ENCODE results near the gene CENPX. TPM values are rescaled to one million over a fixed set of nuclear protein-coding genes. Genes with fewer than 3 reads are reported as not detected.

Gene CENPX
- polyA plus RNA-seq, 1 experiment, result 57.0 TPM

GRCh38 chr17:82037889-82038195, 15.2 kb upstream of the CENPX start:
- no peak for TF ChIP-seq CTCF (IDR thresholded peaks at IDR 0.05; ENCODE audit: insufficient read depth, low read depth, low read length)
- no peaks in the 10 kb centered on the region for H3K36me3 ChIP-seq (ENCODE audit: control insufficient read depth, insufficient read depth, low read length)
- no peak for DNase-seq (ENCODE audit: low read depth)
- H3K27me3 ChIP-seq (ENCODE audit: control insufficient read depth, insufficient read depth, low read length), result no peaks in the 10 kb centered on the region
- ChIA-PET CTCF (interaction anchor here (0.6 to 5.0 kb wide), 25 partner anchors 8 to 229 kb away, joined by 3 to 23 read pairs (median 3); partner anchors contain the start of genes CENPX, LRRC45 and NOTUM), POLR2A (interaction anchor here (0.5 to 0.7 kb wide), 3 partner anchors 15 to 187 kb away, joined by 3 to 14 read pairs (median 5); partner anchors contain the start of genes CENPX and LRRC45)
- H3K4me3 ChIP-seq (ENCODE audit: low read depth, low read length), result peak overlapping the region; percentile 64

- peak; percentile 63 for DNase-seq (ENCODE audit: low read depth)
These were observed 14.6 kb upstream of the CENPX start, which contains the start of gene DCXR for GRCh38 chr17:82037092-82037888. TSS of gene DCXR (minus strand) at chr17:82037697. CDS start at chr17:82037682, 15 bp downstream.

GRCh38 chr17:82036634-82037091, 14.0 kb upstream of the CENPX start:
- ChIA-PET POLR2A (no interaction called here), CTCF (interaction anchor here (0.7 to 5.0 kb wide), 6 partner anchors 14 to 164 kb away, joined by 3 to 23 read pairs (median 4); partner anchors contain the start of gene NOTUM)
- no peak for TF ChIP-seq CTCF (IDR thresholded peaks at IDR 0.05; ENCODE audit: insufficient read depth, low read depth, low read length)
- Histone ChIP-seq H3K36me3 (ENCODE audit: control insufficient read depth, insufficient read depth, low read length) (no peaks in the 10 kb centered on the region), H3K27me3 (ENCODE audit: control insufficient read depth, insufficient read depth, low read length) (no peaks in the 10 kb centered on the region), H3K4me3 (ENCODE audit: low read depth, low read length) (peak overlapping the region; percentile 64)
- no peak for DNase-seq (ENCODE audit: low read depth)

More at GRCh38 chr17:82037092-82037888, 14.6 kb upstream of the CENPX start, which contains the start of gene DCXR:
- ChIA-PET CTCF (interaction anchor here (0.6 to 5.0 kb wide), 27 partner anchors 8 to 391 kb away, joined by 3 to 23 read pairs (median 3); partner anchors contain the start of genes CENPX, LRRC45 and NOTUM), POLR2A (interaction anchor here (0.5 to 0.7 kb wide), 2 partner anchors 14 to 188 kb away, joined by 3 to 5 read pairs; partner anchors contain the start of genes CENPX and LRRC45)
- Histone ChIP-seq H3K4me3 (ENCODE audit: low read depth, low read length) (peak within 1 kb of the TSS; percentile 64), H3K36me3 (ENCODE audit: control insufficient read depth, insufficient read depth, low read length) (no peaks in the 10 kb centered on the region), H3K27me3 (ENCODE audit: control insufficient read depth, insufficient read depth, low read length) (no peaks in the 10 kb centered on the region)
- TF ChIP-seq CTCF (IDR thresholded peaks at IDR 0.05; ENCODE audit: insufficient read depth, low read depth, low read length), result peak; percentile 53

GRCh38 chr17:82035956-82036633, 13.4 kb upstream of the CENPX start:
- H3K36me3 ChIP-seq (ENCODE audit: control insufficient read depth, insufficient read depth, low read length), result no peaks in the 10 kb centered on the region
- POLR2A ChIA-PET, result no interaction called here
- no peak for TF ChIP-seq CTCF (IDR thresholded peaks at IDR 0.05; ENCODE audit: insufficient read depth, low read depth, low read length)
- no peak for DNase-seq (ENCODE audit: low read depth)
- CTCF ChIA-PET, result interaction anchor here (0.6 to 5.0 kb wide), 6 partner anchors 14 to 299 kb away, joined by 3 to 23 read pairs (median 4); partner anchors contain the start of gene NOTUM
- no peaks in the 10 kb centered on the region for H3K27me3 ChIP-seq (ENCODE audit: control insufficient read depth, insufficient read depth, low read length)
- H3K4me3 ChIP-seq (ENCODE audit: low read depth, low read length), result peak overlapping the region; percentile 64
